GM21717 (cell line): Measurements from ENCODE around the gene KCNJ3.
"Not testable (repeated sequence)": the region's sequence is repeated elsewhere in the genome, so short reads cannot be mapped to it uniquely, and the experiment has no call there.

Experiments
- ATAC-seq: cut with Tn5 transposase; IDR thresholded peaks from one replicate; pipeline ENCODE4 v1.9.1; 2021; ENCODE audit warnings: mild to moderate bottlenecking, moderate library complexity; ENCODE audit not compliant: unreplicated experiment

KCNJ3 gene

DNA sequence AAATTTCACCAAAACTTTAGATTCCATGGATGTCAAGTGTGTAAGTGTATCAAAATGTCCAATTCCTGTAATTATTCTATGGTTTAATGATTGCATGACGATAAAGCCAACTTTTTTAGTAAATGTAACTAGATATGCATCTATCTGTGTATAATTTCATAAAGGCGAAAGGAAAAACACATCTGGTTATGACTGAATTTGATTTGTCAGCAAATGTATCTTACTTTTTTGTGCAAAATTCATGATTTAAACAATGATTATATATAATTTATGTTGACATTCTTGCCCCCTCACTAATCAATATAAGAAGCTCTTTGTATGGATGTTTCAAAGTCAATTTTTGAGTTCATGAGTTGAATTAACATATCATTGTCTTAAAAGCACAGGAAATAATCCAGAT is 138.5 kb downstream of the KCNJ3 start:
- ATAC-seq: no peak

GRCh38 chr2:154844513-154844912 is 146.0 kb downstream of the KCNJ3 start:
- no peak for ATAC-seq

GRCh38 chr2:154846842-154847241 is 148.3 kb downstream of the KCNJ3 start:
- no peak for ATAC-seq

GRCh38 chr2:154849482-154849881 is 151.0 kb downstream of the KCNJ3 start:
- ATAC-seq: no peak

DNA sequence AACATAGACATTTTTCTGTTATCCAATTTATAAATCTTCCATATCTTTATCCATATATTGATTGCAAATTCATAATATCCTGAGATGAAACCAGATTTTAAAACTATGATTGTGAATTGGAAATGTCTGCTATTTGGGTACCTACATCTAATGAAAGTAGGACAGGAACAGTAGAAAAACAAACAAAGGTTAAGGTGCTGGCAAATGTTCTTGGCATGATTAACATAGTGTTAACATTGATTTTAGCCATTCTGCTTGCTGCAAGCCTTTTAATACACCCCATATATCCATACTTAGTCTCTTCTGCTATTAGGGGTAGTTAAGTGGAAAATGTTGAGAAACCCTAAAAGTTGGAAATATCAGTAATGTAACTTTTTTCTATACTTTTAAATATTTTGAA is 152.0 kb downstream of the KCNJ3 start:
- ATAC-seq: no peak

DNA sequence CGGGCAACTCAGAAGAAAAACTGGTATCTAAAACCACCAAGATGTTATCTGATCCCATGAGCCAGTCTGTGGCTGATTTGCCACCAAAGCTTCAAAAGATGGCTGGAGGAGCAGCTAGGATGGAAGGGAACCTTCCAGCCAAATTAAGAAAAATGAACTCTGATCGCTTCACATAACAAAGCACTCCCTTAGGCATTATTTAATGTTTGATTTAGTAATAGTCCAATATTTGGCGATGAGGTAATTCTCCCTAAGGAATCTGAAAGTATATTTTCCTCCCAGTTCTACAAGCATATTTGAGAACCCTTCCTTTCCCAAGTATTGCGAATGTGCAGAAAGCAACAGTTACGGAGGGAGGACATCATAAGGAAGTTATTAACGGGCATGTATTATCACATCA is 156.6 kb downstream of the KCNJ3 start:
- no peak for ATAC-seq

DNA sequence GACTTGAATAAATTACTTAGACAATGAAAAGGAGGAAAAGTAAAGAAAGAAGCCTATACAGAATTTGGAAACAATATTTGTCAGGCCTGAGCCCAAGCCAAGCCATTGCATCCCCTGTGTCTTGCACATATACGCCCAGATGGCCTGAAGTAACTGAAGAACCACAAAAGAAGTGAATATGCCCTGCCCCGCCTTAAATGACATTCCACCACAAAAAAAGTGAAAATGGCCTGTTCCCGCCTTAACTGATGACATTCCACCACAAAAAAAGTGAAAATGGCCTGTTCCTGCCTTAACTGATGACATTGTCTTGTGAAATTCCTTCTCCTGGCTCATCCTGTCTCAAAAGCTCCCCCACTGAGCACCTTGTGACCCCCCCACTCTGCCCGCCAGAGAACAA is 168.7 kb downstream of the KCNJ3 start:
- not testable (repeated sequence) for ATAC-seq

GRCh38 chr2:154875999-154876398 is 177.5 kb downstream of the KCNJ3 start:
- ATAC-seq: no peak

DNA sequence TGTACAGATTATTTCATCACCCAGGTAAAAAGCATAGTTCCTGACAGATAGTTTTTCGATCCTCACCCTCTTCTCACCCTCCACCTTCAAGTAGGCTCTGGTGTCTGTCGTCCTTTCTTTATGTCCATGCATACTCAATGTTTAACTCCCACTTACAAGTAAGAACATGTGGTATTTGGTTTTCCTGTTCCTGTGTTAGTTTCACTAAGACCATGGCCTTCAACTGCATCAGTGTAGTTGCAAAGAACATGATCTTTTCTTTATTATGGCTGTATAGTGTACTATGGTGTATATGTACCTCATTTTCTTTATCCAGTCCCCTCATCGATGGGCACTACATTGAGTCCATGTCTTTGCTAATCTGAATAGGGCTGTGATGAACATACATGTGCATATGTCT is 184.2 kb downstream of the KCNJ3 start:
- ATAC-seq: no peak

GRCh38 chr2:154886316-154886715 is 187.8 kb downstream of the KCNJ3 start:
- no peak for ATAC-seq

DNA sequence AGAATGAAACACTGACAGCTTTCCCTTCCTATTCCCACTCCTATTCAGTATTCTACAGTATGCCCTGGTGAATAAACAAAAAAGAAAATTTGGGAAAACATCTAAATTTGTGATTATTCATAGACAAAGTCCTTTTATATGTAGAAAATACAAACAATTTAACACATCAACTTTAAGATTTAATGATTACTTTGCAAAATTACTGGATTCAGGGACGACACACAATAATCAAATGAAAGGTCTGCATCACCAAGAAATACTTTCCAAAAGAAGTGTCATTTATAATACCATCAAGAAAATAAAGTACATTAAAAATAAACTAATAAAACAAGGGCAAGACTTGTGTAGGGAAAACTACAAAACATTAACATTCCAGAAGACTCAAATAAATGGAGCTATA is 199.8 kb downstream of the KCNJ3 start:
- ATAC-seq: no peak

- ATAC-seq: no peak
Observed at GRCh38 chr2:154901063-154901462, 202.6 kb downstream of the KCNJ3 start.
